ENCODE measurements around the gene IGF1R. TPM values are rescaled to one million over a fixed set of nuclear protein-coding genes. Genes with fewer than 3 reads are reported as not detected.

Gene IGF1R
- total and polyA plus RNA-seq, 2 of the 13 experiments (the other 11 are each of a cell fraction or from before 2014, with no cell fraction given), result 15.9 to 18.4 TPM

- POLR2A ChIA-PET, result no interaction called here
- TF ChIP-seq ZFYVE20 (CRISPR knock-in tag; IDR thresholded peaks at IDR 0.05; ENCODE audit: borderline replicate concordance, low read depth) (no peak), ZBTB10 (CRISPR knock-in tag; IDR thresholded peaks at IDR 0.05; ENCODE audit: borderline replicate concordance) (no peak), ZNF552 (CRISPR knock-in tag; IDR thresholded peaks at IDR 0.05; ENCODE audit: borderline replicate concordance) (no peak), ZNF136 (CRISPR knock-in tag; IDR thresholded peaks at IDR 0.05; ENCODE audit: low read depth) (no peak), ZNF18 (CRISPR knock-in tag; IDR thresholded peaks at IDR 0.05; ENCODE audit: insufficient replicate concordance) (no peak), RERE (CRISPR knock-in tag; IDR thresholded peaks at IDR 0.05; ENCODE audit: low read depth) (no peak), ZNF891 (CRISPR knock-in tag; IDR thresholded peaks at IDR 0.05) (no peak), DNMT3B (CRISPR knock-in tag; conservative IDR thresholded peaks at IDR 0.05) (no peak), FOXK2 (IDR thresholded peaks at IDR 0.05) (no peak), ZNF563 (CRISPR knock-in tag; IDR thresholded peaks at IDR 0.05) (no peak), ARNT2 (CRISPR knock-in tag; IDR thresholded peaks at IDR 0.05; ENCODE audit: low read depth) (no peak), KAT2B (IDR thresholded peaks at IDR 0.05; ENCODE audit: borderline replicate concordance, low read depth, low read length) (no peak), HNF4G (IDR thresholded peaks at IDR 0.05; ENCODE audit: borderline replicate concordance, low read depth, low read length) (no peak), HNF4G (CRISPR knock-in tag; IDR thresholded peaks at IDR 0.05; ENCODE audit: borderline replicate concordance, low read depth) (no peak), MATR3 (CRISPR knock-in tag; IDR thresholded peaks at IDR 0.05) (no peak), ZNF256 (CRISPR knock-in tag; conservative IDR thresholded peaks at IDR 0.05) (no peak), EED (CRISPR knock-in tag; IDR thresholded peaks at IDR 0.05) (no peak)
Observed at GRCh38 chr15:98760975-98761374, 112.6 kb downstream of the IGF1R start.

More at GRCh38 chr15:98760975-98761374, 112.6 kb downstream of the IGF1R start:
- in situ Hi-C loops (cut with HindIII; ENCODE audit: extremely low pct_ligation_motif_present, low pct_unique_long_range_greater_than_20kb) (no loop called here), intact Hi-C loops (cut with micrococcal nuclease; ENCODE audit: unreplicated experiment) (no loop called here)
- CTCF ChIA-PET (ENCODE audit: low intra/inter-chr PET ratio, low total read pairs), result no interaction called here
- no TSS peak for BruUV-seq (replicated peaks)
- 100% methylated on average over 2 of the region's 2 CpGs for WGBS (ENCODE audit: low lambda C conversion rate)
- Histone ChIP-seq H3K4me1 (ENCODE audit: insufficient read depth, low read length) (peaks cover 18% of the 10 kb centered on the region), H4K20me1 (ENCODE audit: insufficient read depth, low read length) (peaks cover 37% of the 10 kb centered on the region), H3K27me3 (ENCODE audit: control insufficient read depth in 1 of 2, insufficient read depth in 2 of 2, low read length in 2 of 2) (no peaks in the 10 kb centered on the region), H3K4me2 (ENCODE audit: low read depth, low read length) (no peak overlapping the region), H3K9me3 (ENCODE audit: low read length) (no peaks in the 10 kb centered on the region), H3K9ac (ENCODE audit: insufficient read depth, low read depth, low read length) (no peak overlapping the region), H3K36me3 (replicated peaks in 1 of 2; ENCODE audit: control insufficient read depth in 1 of 2, insufficient read depth in 2 of 2, low read length in 2 of 2) (no peaks in the 10 kb centered on the region), H3K4me3 (replicated peaks in 1 of 3; ENCODE audit: insufficient read depth in 1 of 3, low read depth in 2 of 3, low read length in 3 of 3) (no peak overlapping the region), H3K27ac (ENCODE audit: extremely low read length, insufficient read depth, low read length) (no peak overlapping the region), H2AFZ (ENCODE audit: low read length) (no peak overlapping the region), H3K79me2 (ENCODE audit: insufficient read depth, low read length) (peaks cover 85% of the 10 kb centered on the region)
- DNase-seq (ENCODE audit: low spot score) (no peak), FAIRE-seq (no peak), ATAC-seq (0 out of 3 replicates have a peak, but pooled peaks have one; percentile 23)
